ENCODE data around the gene TXNIP. TPM values are rescaled to one million over a fixed set of nuclear protein-coding genes. Genes with fewer than 3 reads are reported as not detected.
A peak's percentile ranks its signal among the peaks of the same experiment; 100 is the strongest.

The TXNIP gene
- total RNA-seq, 1 experiment from 2014 or later, result 4.7 TPM

DNA sequence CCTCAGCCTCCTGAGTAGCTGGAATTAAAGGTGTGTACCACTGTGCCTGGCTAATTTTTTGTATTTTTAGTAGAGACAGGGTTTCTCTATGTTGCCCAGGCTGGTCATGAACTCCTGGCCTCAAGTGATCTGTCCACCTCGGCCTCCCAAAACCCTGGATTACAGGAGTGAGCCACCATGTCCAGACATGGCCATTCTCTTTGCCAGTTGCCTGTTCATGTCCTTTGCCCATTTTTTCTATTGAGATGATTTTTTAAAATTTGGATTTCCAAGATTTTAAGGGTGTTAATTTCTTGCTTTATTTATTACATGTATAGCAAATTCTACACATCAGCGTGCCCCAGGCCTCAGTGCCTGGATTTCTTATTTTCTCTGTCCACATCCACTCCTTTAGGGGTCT is 29.1 kb downstream of the TXNIP start:
- DNase-seq (ENCODE audit: low spot score), result no peak
- in situ Hi-C loops (cut with HindIII; ENCODE audit: low sequenced_read_pairs), result no loop called here

DNA sequence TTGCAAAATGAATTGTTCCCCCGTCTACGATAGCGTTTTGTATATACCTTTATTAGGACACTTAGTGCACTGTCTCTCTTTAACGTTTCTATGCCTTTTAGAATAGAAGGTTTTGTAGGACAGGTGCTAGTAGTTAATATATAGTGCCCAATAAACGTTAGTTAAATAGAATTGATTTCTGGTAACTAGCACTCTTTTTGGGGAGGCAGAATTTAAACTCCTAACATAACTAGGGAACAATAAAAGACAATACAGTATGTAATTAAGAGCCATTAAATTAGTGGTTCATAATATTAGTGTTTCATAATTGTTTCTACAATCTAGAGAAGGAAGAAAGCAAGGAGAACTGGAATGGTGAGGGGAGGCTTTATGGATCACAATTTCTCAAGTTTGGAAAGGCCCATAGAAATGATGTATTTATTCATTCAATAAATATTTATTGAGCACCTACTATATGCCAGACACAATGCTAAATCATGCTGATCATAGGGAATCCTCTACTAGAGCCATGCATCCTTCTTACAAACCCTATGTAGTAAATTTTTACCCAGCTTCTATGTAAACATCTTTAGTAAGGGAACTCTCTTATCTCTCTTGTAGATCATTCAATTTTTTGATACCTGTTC is 31.1 kb downstream of the TXNIP start:
- in situ Hi-C loops (cut with HindIII; ENCODE audit: low sequenced_read_pairs), result no loop called here
- no peak for DNase-seq (ENCODE audit: low spot score)

DNA sequence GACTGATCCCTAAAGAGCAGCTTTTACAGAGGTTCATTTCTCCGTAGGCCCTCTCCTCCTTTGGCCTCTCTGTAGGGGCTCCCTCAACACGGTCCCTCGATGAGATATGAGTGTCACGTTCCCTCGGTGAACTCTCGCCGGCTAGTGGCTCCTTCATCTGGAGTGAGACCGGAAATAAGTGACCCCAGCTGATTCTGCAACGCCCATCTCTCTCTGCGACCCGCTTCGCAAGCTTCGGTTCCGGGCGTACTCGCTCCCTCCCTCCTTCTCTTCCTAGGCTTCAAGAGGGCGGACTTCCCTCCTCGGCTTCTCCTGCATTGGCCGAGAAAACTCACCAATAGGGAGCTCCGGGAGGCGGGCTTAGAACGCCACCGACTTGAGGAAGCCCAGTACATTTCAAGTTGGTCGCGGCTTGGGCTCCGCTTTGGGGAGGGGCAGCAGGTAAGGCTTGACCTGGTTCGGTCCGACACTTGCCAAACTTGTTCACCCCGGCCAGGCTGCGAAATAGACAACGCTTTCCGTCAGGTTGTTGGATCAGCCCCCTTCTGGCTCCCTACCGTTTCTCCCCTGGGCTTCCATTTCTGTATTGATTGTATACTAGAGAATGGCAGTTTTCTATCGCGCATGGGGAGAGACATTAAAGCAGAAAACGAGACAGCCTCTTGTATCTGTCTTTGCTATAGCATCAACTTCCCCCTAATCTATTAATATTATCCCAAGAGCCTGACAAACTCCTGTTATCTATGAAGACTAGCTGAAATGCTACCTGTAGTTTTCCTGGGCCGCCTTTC is 31.9 kb downstream of the TXNIP start, which contains the start of the genes ANKRD34A and POLR3GL:
ANKRD34A (minus strand) TSS at position 248 of the 791 bp plus-strand sequence. CDS start 2,816 bp downstream, outside the sequence.
POLR3GL (plus strand) TSS at position 363 of the 791 bp plus-strand sequence. CDS start 10,176 bp downstream, outside the sequence.
- DNase-seq (ENCODE audit: low spot score), result peak; percentile 99
- in situ Hi-C loops (cut with HindIII; ENCODE audit: low sequenced_read_pairs), result no loop called here

DNA sequence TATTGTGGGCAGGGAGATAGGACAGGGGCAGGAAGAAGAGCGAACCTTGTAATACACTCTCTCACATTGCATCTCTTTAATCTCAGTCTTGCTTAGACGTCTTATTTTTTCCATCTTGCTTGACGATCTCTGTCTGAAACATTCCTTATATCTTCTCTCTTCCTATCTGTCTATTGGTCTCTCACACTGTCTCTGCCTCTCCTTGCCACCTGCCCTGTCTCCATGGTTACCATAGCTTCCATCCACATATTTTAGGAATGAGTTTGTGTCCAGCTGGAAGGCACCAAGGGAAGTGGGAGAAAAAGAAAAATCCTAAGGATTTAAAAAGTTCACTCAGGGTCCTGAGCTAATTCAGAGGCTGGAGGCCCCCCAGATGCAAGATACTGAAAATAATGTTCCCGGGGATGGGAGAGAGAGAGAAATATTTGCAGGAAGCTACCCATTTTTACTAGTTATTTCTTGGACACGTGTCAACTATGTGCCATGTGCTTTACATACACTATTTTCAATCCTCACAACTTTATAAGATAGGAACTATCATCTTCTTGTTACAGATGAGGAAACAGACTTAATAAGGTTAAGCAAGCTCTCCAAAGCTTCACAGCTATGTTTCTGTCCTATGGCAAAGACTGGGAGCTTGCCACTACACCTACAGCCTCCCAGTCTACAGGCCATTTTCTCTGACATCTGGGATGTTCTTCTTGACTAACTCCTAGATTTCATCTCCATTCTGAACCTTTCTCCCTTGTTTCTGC is 32.9 kb downstream of the TXNIP start:
- in situ Hi-C loops (cut with HindIII; ENCODE audit: low sequenced_read_pairs), result no loop called here
- DNase-seq (ENCODE audit: low spot score), result peak; percentile 86

DNA sequence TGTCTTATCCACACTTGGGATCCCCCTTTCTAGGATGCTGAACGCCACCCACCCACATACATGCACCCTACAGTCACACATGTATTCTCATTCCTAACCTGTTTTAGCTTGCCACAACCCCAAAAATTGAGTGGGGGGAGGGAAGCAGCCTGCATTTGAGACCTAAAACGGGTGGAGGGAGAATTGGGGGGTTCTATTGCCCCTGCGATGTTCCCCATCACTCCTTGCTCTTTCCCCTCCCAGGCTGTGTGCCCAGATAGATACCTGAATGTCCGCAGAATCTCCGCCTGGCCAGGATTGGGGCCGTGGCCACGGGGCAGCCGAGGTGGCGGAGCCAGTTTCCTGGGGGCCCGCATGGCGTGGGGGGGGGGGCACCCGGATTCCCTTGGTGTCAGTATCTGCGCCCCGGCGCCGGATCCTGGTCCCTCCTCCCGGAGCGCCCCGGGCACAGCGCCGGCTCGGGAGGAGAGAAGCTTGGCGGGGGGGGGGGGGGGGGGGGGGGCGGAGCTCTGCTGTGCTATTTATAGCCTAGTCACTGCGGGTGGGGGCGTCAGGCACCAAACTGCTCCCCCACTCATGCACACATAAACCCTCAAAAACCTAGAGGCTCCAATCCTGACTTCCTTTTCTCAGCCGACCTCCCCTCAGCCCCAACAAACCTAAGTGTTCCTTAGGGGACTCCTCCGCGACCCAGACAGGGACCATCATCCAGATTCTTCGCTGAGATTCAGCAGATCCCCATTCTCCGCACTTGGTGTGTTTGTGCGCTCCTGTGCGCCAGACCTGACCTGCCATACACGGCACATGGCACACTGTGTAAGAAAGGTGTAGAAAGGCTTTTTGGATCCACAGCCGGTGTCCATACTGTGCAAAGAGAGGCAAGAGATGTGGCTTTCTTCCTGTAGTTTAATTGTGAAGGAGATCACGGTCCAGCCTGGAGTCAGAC is 33.9 kb downstream of the TXNIP start:
- peak; percentile 89 for DNase-seq (ENCODE audit: low spot score)
- in situ Hi-C loops (cut with HindIII; ENCODE audit: low sequenced_read_pairs), result no loop called here

DNA sequence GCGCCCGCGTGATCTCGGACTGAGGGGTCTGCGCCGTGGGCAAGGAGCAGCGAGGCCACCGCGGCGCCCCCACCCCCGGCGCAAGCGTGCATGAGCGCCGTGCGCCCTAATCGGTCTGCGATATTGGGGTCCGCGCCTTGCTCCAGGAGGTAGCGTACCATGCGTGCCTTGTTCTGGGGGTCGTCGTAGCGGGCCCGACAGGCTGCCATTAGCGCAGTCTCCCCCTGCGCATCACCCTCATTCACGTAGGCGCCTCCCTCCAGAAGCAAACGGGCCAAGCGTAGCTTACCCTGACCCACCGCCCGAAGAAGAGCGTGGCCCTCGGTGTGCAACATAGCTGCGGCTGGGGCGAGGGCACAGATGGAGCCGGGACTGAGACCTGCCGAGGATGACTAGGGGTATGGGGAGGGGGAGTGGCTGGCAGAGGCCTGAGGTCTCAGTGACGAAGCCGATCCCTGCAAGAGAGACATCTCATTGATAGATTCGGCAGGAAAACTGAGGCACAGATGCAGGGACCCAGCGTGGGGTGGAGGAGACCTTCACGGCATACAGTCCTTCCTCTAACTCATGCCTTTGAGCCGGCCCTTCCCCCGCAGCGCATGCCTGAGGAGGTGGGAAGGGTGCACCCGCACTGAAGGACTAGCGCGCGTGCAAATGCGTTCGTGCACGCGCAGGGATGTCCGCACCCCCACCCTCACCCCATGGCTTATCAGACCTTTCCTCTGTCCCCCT is 34.8 kb downstream of the TXNIP start:
- in situ Hi-C loops (cut with HindIII; ENCODE audit: low sequenced_read_pairs), result no loop called here
- DNase-seq (ENCODE audit: low spot score), result peak; percentile 81

DNA sequence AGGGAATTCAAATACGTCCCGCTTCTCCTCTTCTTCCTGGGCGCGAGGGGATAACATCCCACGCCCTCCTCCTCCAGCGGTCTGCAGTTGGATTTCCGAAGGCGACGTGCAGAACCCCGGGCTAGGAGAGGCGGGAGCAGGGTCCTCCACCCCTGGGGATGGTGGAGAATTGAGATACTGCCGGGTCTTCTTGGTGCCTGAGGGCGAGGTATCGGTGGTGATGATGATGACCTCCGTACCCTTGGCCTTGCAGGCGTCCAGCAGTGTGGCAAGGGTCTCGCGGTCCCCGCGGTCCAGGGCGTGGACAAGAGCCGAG is 35.3 kb downstream of the TXNIP start:
- in situ Hi-C loops (cut with HindIII; ENCODE audit: low sequenced_read_pairs), result no loop called here
- no peak for DNase-seq (ENCODE audit: low spot score)

DNA sequence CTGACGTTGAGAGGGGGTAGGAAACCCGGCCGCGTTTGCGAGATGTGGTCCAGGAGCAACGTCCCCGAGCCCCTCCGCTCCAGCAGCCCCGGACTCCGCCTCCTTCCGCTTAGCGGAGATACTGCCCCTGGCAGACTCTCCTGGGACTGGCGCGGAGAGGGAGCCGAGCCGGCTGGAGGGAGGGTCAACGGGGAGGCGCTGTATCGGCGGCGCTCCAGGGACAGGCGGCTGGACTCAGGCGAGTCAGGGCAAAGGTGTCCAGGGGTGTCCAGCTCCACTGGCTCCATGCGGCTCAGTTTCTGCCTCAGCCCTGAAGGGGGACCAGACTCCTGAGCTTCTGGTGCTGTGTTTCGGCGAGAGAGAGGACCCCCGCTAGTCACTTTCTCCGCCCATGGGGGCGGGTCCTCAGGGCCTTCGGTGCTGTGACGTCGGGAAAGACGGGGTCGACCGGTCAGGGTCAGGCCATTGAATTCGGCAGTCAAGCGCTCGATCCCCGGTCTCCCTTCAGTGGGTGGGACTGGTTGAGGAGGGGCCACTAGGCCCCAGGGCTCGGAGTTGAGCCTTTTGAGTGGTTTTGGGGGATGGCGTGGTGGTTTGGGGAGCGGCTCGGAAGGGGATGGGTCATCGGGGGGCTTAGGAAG is 35.8 kb downstream of the TXNIP start:
- DNase-seq (ENCODE audit: low spot score), result peak; percentile 71
- in situ Hi-C loops (cut with HindIII; ENCODE audit: low sequenced_read_pairs), result no loop called here

DNA sequence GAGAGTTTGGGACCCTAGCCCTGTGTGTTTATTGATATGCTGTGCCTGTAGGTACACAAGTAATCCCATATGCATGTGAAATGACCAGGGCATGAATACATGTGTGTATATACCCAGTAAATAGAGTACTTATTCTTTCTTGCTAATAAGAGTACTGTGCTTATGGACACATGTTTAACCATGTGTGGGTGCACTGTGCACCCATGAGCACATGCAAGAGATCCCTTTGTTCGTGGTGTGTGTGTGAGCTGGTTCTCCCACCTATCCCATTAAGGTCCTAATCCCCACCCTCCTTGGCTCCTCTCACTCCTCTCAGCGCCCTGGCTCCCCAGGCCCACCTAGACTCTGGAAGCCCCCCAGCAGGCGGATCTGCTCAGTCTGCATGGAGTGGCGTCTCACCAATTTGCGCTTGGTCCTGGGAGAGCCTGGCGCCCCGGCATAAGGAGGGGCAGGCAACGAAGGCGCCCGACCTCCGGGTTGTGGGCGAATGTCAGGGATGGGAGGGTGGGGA is 36.4 kb downstream of the TXNIP start:
- in situ Hi-C loops (cut with HindIII; ENCODE audit: low sequenced_read_pairs), result no loop called here
- DNase-seq (ENCODE audit: low spot score), result no peak

DNA sequence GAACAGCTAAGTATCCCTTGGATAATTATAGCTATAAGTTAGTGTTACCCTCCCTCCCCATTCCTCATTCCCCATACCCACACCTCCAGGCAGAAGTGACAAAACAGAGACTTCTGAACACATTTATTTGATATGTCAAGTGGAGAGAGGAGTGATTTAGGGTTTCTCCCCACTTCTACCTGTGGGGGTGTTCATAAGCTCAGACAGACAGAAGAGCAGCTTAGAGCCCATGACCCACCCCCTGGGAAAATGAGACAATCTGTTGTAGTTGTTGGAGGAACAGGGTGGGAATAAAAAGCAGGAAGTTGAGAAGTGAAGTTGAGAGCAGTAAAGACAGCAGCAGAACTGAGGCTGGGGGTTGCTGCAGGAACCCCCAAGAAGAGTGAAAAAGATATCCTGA is 37.0 kb downstream of the TXNIP start:
- DNase-seq (ENCODE audit: low spot score), result no peak

DNA sequence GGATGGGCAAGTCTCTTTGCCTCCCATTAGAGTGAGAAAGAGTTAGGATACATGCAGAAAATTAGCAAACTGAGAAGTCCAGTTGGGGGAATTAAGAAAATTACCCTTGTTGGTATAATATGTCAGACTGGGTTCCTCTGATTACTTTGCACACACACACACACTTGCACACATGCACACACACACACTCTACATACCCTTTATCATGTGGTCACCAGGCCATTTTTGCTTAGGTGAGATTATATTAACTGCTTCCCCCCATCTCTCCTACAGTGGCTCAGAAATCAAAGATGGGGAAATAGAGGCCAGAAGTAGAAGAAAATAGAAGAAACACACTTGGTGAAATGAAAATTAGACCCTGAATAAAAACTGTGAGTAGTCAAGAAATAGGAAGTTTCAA is 37.6 kb downstream of the TXNIP start:
- DNase-seq (ENCODE audit: low spot score), result no peak
- in situ Hi-C loops (cut with HindIII; ENCODE audit: low sequenced_read_pairs), result no loop called here

More for the DNA sequence above, 37.0 kb downstream of the TXNIP start:
- in situ Hi-C loops (cut with HindIII; ENCODE audit: low sequenced_read_pairs), result no loop called here

DNA sequence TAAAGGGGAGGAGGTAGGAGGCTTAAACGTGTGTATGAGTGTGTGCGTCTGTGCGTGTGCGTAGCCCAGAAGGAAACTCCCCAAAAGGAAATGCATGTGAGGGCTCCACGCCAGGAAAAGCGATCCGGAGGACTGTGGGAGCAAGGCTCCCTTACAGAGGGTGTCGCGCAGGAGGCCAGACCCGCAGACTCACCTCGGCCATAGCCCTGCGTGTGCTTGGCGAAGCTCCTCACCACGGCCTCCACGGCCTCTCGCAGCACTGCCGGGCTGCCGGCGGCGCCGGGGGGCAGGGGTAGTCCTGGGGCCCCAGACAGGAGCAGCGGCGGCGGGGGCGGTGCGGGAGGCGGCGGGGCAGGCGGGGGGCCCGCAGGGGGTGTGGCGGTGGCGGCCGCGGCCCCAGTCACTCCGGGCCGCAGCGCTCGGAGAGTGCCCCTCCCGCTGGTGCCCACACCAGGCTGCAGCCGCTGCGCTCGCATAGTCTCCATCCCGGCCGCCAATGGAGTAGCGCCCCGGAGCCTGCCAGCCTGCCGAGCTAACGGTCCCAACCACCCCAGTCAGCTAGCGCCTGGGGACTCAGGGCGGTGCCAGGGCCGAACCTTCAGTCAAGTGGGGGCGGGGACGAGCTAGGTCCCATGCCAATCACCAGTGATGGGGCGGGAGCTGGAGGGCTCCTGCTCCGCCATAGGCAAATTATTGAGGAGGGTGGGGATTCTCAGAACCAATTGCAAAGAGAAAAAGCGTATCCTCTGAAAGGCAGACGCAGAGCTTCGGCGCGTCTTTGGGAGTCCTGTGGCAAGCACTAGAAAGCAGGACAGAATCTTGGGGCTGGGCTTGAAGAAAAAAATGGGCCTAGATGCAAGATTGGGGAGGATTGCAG is 38.7 kb downstream of the TXNIP start, which contains the start of gene LIX1L:
LIX1L (minus strand) TSS at position 575 of the 877 bp plus-strand sequence; CDS start at position 485, 90 bp downstream.
- in situ Hi-C loops (cut with HindIII; ENCODE audit: low sequenced_read_pairs), result no loop called here
- peak; percentile 99 for DNase-seq (ENCODE audit: low spot score)

DNA sequence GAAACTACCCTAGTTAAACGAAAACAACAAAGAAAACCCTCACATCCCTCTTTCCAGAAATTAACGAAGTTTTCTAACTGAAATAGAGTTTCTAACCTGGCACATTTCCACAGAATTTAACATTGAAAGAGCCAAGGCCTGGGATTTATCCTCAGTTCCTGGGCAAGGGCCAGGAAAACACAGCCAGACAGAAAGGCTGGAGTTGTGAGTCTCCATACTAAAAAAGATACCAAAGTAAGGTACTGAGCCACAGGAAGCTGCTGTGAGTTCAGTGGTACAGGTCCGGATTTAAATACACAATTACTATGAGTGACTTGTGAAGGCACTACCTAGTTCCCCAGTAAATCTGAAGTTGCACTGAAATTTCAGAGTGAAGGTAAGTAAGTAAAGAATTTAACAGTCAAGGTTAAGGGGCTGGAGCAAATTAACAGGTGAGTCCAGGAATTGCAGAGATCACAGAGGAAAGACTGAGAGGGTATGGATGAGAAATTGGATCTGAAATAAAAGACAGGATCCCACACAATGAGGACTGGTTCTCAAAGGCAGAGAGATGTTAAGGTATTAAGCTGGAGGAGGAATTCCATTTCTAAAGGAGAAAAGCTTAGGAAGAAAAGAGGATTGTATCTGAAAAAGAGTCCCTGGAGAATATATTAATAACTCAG is 39.5 kb downstream of the TXNIP start:
- DNase-seq (ENCODE audit: low spot score), result no peak
- in situ Hi-C loops (cut with HindIII; ENCODE audit: low sequenced_read_pairs), result no loop called here

DNA sequence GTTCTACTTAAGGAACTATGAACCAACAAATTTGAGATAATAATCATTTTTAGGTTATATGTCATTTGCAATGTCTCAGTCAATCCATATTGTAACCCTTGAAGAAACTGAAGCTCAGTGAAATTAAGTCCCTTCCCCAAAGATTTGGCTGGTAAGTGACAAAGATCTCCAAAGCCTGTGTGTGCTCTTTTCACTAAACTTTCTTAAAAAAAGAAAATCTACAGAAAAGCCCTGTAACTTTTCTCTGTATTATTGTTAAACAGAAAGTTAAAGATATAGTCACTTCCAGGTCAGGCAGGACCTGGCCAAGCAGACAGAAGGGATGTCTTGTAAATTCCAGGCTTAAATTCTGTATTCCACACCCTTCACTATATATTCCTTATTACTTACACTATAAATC is 40.0 kb downstream of the TXNIP start:
- in situ Hi-C loops (cut with HindIII; ENCODE audit: low sequenced_read_pairs), result no loop called here
- no peak for DNase-seq (ENCODE audit: low spot score)

DNA sequence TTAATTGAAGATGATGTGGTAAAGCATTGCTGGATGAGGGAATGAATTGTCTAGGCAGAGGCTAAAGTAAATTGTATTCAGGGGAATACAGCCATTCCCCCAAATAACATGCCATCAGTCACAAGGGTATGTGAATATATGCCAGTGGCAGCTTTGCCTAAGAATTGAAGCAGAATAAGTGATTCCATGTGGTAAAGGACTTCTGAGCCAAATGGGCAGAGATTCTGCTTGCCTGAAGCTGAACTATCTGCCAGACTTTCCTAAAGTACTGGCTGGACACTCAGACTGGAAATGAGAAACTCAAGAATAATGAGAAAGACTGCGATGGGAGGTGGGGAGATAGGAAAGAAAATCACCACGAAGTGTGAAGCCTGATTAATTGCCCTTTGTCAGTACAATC is 40.9 kb downstream of the TXNIP start:
- in situ Hi-C loops (cut with HindIII; ENCODE audit: low sequenced_read_pairs), result no loop called here
- no peak for DNase-seq (ENCODE audit: low spot score)

DNA sequence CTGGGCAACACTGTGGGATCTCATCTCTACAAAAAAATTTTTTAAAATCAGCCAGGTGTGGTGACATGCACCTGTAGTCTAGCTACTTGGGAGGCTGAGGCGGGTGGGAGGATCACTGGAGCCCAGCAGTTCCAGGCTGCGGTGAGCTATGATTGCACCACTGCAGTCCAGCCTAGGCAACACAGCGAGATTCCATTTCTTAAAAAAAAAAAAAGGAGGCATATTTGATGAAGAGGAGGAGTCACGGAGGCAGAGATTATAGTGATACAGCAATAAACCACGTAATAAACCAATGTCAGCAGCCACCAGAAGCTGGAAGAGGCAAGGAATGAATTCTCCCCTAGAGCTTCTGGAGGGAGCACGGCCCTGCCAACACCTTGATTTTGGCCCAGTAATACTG is 42.5 kb downstream of the TXNIP start:
- in situ Hi-C loops (cut with HindIII; ENCODE audit: low sequenced_read_pairs), result no loop called here
- no peak for DNase-seq (ENCODE audit: low spot score)
